ENCODE data around the gene MTM1.

MTM1 gene

GRCh38 chrX:150536455-150537116, 31.8 kb upstream of the MTM1 start:
- TF ChIP-seq TAF1 (IDR thresholded peaks at IDR 0.05; ENCODE audit: borderline replicate concordance, insufficient read depth, low read length): no peak
- no peak for TF ChIP-seq FOXP2 (optimal IDR thresholded peaks at IDR 0.05; ENCODE audit: borderline replicate concordance, extremely low read depth, extremely low read length, insufficient read depth)
- TF ChIP-seq POLR2AphosphoS5 (IDR thresholded peaks at IDR 0.05; ENCODE audit: low read depth, low read length): no peak
- no peak for TF ChIP-seq SIN3A (IDR thresholded peaks at IDR 0.05; ENCODE audit: borderline replicate concordance, insufficient read depth, low read length)
- TF ChIP-seq REST (IDR thresholded peaks at IDR 0.05; ENCODE audit: insufficient read depth in 1 of 2, low read depth in 2 of 2, low read length in 2 of 2): no peak

- TF ChIP-seq TAF1 (IDR thresholded peaks at IDR 0.05; ENCODE audit: borderline replicate concordance, insufficient read depth, low read length): no peak
Observed at GRCh38 chrX:150537851-150538250, 30.6 kb upstream of the MTM1 start.

GRCh38 chrX:150540965-150541364, 27.5 kb upstream of the MTM1 start:
- TF ChIP-seq TAF1 (IDR thresholded peaks at IDR 0.05; ENCODE audit: borderline replicate concordance, insufficient read depth, low read length): no peak
- no peak for TF ChIP-seq REST (IDR thresholded peaks at IDR 0.05; ENCODE audit: insufficient read depth in 1 of 2, low read depth in 2 of 2, low read length in 2 of 2)
- TF ChIP-seq POLR2AphosphoS5 (IDR thresholded peaks at IDR 0.05; ENCODE audit: low read depth, low read length): no peak
- TF ChIP-seq FOXP2 (optimal IDR thresholded peaks at IDR 0.05; ENCODE audit: borderline replicate concordance, extremely low read depth, extremely low read length, insufficient read depth): no peak
- no peak for TF ChIP-seq SIN3A (IDR thresholded peaks at IDR 0.05; ENCODE audit: borderline replicate concordance, insufficient read depth, low read length)

GRCh38 chrX:150542846-150543229, 25.6 kb upstream of the MTM1 start:
- TF ChIP-seq FOXP2 (optimal IDR thresholded peaks at IDR 0.05; ENCODE audit: borderline replicate concordance, extremely low read depth, extremely low read length, insufficient read depth): no peak
- TF ChIP-seq TAF1 (IDR thresholded peaks at IDR 0.05; ENCODE audit: borderline replicate concordance, insufficient read depth, low read length): no peak
- no peak for TF ChIP-seq REST (IDR thresholded peaks at IDR 0.05; ENCODE audit: insufficient read depth in 1 of 2, low read depth in 2 of 2, low read length in 2 of 2)
- no peak for TF ChIP-seq SIN3A (IDR thresholded peaks at IDR 0.05; ENCODE audit: borderline replicate concordance, insufficient read depth, low read length)
- no peak for TF ChIP-seq POLR2AphosphoS5 (IDR thresholded peaks at IDR 0.05; ENCODE audit: low read depth, low read length)

GRCh38 chrX:150543230-150544155, 24.9 kb upstream of the MTM1 start:
- no peak for TF ChIP-seq SIN3A (IDR thresholded peaks at IDR 0.05; ENCODE audit: borderline replicate concordance, insufficient read depth, low read length)
- no peak for TF ChIP-seq FOXP2 (optimal IDR thresholded peaks at IDR 0.05; ENCODE audit: borderline replicate concordance, extremely low read depth, extremely low read length, insufficient read depth)
- no peak for TF ChIP-seq POLR2AphosphoS5 (IDR thresholded peaks at IDR 0.05; ENCODE audit: low read depth, low read length)
- TF ChIP-seq TAF1 (IDR thresholded peaks at IDR 0.05; ENCODE audit: borderline replicate concordance, insufficient read depth, low read length): no peak
- TF ChIP-seq REST (IDR thresholded peaks at IDR 0.05; ENCODE audit: insufficient read depth in 1 of 2, low read depth in 2 of 2, low read length in 2 of 2): no peak

Measured in PFSK-1 (cell line).